GM13976 (cell line): ENCODE data around the gene HAGHL.

Experiments used
- DNase-seq: peaks from one replicate; pipeline ENCODE4 v3.0.0; 2012; ENCODE audit warnings: low spot score
- in situ Hi-C: fragments of 300-500 bp; cut with MboI; formaldehyde crosslinking; loops from one replicate; pipeline ENCODE4 v1.12.0; 2022; ENCODE audit warnings: low sequenced_read_pairs, mixed read lengths, inconsistent platforms; ENCODE audit not compliant: unreplicated experiment
- TF ChIP-seq, protein P1 (sequence below): IDR thresholded peaks from 2 replicates; pipeline ENCODE4 v1.5.1; 2012; ENCODE audit warnings: borderline replicate concordance, mild to moderate bottlenecking; ENCODE audit not compliant: insufficient read depth; ENCODE audit errors: extremely low read depth, missing control alignments, control extremely low read depth

HAGHL gene

DNA sequence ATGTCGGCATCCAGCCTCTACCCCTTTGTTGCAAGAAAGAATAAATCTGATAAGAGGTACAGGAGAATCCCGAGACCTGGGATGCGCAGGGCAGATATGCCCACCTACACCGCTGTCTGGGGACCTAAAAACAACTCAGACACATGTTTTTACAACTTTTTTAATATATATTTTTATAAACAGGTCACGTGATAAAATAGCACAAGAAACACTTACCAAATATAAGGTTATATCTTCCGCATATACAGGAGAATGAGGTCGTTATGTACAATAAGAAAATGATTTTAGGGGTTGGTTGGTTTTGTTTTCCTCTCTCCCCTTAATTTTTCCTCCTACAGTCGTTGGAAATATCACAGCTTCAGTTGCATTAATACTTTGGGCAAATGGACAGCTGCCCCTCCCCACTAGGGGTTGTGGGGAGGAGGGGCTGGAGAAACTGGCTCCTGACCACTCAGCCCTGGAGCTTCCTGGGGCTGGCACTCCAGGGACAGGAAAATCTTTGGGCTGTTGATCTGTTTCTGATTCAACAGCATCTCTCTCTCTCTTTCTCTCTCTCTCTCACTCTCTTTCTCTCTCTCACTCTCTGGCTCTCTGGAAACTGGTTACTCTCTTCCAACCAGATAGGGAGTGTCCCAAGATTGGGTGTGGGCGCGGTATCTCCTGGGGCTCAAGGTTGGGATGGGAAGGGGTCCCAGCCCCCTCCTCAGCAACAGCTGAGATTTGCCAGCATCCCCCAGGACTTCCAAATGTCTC, 34.4 kb upstream of the HAGHL start:
- in situ Hi-C loops, result no loop called here
- DNase-seq, result no peak
- TF ChIP-seq, protein P1, sequence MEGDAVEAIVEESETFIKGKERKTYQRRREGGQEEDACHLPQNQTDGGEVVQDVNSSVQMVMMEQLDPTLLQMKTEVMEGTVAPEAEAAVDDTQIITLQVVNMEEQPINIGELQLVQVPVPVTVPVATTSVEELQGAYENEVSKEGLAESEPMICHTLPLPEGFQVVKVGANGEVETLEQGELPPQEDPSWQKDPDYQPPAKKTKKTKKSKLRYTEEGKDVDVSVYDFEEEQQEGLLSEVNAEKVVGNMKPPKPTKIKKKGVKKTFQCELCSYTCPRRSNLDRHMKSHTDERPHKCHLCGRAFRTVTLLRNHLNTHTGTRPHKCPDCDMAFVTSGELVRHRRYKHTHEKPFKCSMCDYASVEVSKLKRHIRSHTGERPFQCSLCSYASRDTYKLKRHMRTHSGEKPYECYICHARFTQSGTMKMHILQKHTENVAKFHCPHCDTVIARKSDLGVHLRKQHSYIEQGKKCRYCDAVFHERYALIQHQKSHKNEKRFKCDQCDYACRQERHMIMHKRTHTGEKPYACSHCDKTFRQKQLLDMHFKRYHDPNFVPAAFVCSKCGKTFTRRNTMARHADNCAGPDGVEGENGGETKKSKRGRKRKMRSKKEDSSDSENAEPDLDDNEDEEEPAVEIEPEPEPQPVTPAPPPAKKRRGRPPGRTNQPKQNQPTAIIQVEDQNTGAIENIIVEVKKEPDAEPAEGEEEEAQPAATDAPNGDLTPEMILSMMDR, result no peak

DNA sequence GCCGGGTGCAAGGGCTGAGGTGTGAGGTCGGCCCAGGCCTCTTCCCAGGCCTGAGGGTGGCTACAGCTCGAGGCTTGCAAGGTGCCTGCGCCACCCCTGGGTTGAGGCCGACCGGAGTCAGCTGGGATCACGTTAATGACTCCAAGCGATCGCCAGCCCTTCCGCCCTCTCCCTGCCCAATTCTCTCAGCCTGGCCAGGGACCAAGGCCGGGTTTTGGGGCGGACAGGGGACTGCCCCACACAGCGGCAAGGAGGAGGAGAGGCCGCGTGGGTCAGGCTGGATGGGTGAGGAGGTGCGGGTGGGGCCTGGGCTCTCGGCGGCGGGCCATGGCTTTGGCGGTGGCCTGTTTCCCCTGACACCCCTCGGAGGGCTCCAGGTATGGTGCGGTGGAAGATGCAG, 33.5 kb upstream of the HAGHL start:
- in situ Hi-C loops, result no loop called here
- DNase-seq, result no peak
- TF ChIP-seq, protein P1, result no peak

DNA sequence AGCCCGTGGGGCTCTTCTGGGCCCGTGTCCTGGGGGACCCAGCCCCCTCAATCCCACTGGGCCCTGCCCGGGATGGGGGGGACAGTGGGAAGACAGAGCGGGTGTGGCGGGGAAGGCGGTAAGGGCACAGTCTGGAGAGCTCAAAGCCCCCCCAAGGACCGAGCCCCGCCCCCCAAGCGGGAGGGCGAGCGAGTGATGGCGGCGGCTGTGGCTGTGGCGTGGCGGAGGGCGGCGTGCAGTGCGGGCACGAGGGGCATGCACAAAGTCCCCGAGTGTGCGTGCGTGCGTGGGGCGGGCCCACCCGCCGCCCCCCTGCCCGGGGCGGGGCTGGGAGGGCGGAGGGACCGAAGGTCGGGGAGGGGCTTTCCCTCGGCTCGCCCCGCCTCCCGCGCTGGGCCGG, 33.1 kb upstream of the HAGHL start:
- DNase-seq, result no peak
- TF ChIP-seq, protein P1, result no peak
- in situ Hi-C loops, result no loop called here

DNA sequence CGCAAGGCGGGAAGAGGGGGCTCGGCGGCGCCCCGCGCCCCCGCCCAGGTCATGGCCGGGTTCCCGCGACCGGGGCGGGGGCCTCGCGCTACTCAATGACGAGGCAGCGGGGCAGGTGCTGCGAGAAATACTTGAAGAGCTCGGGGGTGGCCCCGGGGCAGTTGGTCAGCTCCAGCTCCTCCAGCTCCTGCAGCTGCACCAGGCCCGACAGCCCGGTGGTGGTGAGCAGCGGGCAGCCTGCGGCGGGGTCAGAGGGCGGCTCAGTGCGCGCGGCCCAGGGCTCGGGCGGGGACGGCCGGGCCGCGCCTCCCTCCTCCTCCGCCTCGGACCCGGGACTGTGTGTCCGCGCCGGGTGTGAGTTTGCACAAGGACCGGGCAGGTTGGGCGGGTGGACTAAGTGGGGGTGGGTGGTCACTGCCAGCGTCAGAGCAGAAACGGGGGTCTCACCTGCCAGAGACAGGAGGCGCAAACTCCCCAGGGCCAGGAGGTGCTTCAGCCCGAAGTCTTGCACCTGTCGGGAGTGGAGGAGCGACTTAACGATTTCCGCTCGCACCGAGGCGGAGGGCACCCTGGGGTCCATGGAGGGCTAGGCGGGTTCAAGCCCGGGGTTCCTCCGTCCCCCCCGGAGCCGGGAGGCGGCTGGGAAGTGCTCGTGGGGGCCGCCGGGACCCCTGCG, 32.6 kb upstream of the HAGHL start:
- DNase-seq, result no peak

DNA sequence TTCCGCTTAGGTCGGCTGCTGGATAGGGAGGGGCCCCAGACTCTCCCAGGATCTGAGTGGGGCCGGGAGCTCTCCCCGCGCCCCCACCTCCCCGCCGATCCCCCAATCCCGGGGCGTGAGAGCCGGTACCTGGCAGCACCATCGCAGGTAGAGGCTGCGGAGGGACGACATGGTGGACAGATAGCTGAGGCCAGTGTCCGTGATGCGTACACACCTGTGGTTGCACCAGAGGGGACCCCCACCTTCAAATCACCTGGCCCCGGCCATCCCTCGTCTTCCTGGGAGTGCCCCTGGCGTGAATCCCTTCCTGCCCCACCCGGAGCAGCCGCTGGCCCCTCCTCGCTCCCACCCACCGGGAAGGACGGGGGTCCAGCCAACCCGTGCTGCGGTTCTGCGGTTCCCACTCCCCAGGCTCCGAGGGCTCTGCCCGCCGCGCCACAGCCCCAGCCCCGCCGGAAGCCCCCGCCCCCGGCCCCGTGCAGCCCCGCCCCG, 32.0 kb upstream of the HAGHL start:
- in situ Hi-C loops, result no loop called here
- no peak for DNase-seq
- TF ChIP-seq, protein P1, result no peak

More for the DNA sequence above, 32.6 kb upstream of the HAGHL start:
- in situ Hi-C loops, result no loop called here
- TF ChIP-seq, protein P1, result no peak

DNA sequence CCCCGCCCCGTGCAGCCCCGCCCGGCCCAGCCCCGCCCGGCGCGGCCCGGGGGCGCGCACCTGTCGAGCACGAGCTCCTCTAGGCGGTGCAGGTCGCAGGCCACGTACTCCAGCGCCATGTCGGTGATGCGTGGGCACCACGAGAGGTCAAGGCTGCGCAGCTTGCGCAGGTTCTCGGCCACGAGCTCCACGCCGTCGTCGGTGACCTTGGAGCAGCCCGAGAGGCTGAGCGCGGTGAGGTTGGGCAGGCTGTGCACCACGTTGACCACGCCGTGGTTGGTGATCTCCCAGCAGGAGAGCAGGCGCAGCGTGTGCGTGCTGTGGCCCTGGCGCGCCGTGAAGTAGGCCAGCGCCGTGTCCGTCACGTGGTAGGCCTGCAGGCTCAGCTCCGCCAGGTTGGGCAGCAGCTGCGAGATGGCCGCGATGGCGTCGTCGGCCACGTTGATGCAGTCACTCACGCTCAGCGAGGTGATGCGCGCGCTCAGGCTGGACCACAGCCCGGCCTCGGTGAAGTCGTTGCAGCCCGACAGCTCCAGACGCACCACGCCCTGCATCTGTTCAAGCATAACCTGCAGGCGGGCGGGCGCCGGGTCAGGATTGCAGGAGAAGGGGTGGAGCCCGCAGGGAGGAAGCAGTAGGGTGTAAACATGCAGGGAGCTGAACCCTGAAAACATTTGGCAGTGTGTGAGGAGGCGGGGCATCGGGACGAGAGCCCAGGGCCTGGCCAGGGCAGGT, 31.4 kb upstream of the HAGHL start:
- in situ Hi-C loops, result no loop called here
- peak; percentile 88 for DNase-seq
- TF ChIP-seq, protein P1, result no peak
